Mucosa of descending colon (tissue), 3 donors: ENCODE measurements around the gene ZNF439. TPM values are rescaled to one million over a fixed set of nuclear protein-coding genes. Genes with fewer than 3 reads are reported as not detected.
A peak's percentile ranks its signal among the peaks of the same experiment; 100 is the strongest.

ENCODE experiments used
- ATAC-seq: fragments of 200-7000 bp; cut with Tn5 transposase; one replicate; pipeline ENCODE4 v1.9.1; 2020; ENCODE audit warnings: mild to moderate bottlenecking, moderate library complexity
- DNase-seq, 3 donors: peaks; one replicate each; pipeline ENCODE4 v3.0.0-alpha.2; 2020
- H3K36me3 ChIP-seq: fragments of 200-600 bp; one replicate; pipeline ENCODE4 v1.8.0; 2021; ENCODE audit warnings: low read depth, mild to moderate bottlenecking
- H3K4me1 ChIP-seq: fragments of 200-600 bp; one replicate; pipeline ENCODE4 v1.8.0; 2021; ENCODE audit warnings: low read depth, mild to moderate bottlenecking
- H3K4me3 ChIP-seq: fragments of 200-600 bp; one replicate; pipeline ENCODE4 v1.8.0; 2021; ENCODE audit warnings: mild to moderate bottlenecking
- H3K9me3 ChIP-seq: fragments of 200-600 bp; one replicate; pipeline ENCODE4 v1.8.0; 2021; ENCODE audit warnings: mild to moderate bottlenecking
- intact Hi-C, 2 donors: fragments of 100-400 bp; cut with DNase I in 1 of 2; cut with micrococcal nuclease in 1 of 2; formaldehyde crosslinking; loops; one replicate each; pipeline versions ENCODE4 v1.11.0 to v1.11.1; 2022; cut with DNase I, micrococcal nuclease
- long read RNA-seq, 2 donors: library from polyadenylated mRNA; unstranded; transcript quantifications; one replicate each; pipeline ENCODE4 v2.0.0, GENCODE V29; 2019 to 2021
- total RNA-seq, 3 donors: library from RNA; stranded (reverse); fragmentation: NEBNext Ultra II Directional in 2 of 3; extraction: Animal tissue kit (Norgen Biotek cat#: 25700) in 2 of 3; gene quantifications; one replicate each; pipeline versions ENCODE4 v1.2.1 to v1.2.4, GENCODE V29; 2021 to 2023
- TF ChIP-seq, protein P1 (sequence below): fragments of 200-600 bp; IDR thresholded peaks from one replicate; pipeline ENCODE4 v1.8.0; 2022; ENCODE audit warnings: antibody characterized with exemption, mild to moderate bottlenecking
- donor health status: DM: no; HTN: no; CAD: no; lungs with moderate emphysema.
- donor health status: DM: no; HTN: no; CAD: no.
- donor health status: DM: no; HTN: yes; CAD: no.

ZNF439 gene
- total RNA-seq = 10 to 100 TPM in 1 of 3 donors, 1 to 10 TPM in 2; 8.9 to 11.2 (median 9.6) TPM
- long read RNA-seq, donor 1, partial matches to known transcripts = 0 of 5 reads
- long read RNA-seq, donor 1, other reads (novel, unspliced or antisense) = 5 of 5 reads
- long read RNA-seq, donor 2, partial matches to known transcripts = 0 of 3 reads
- long read RNA-seq, donor 2, other reads (novel, unspliced or antisense) = 2 of 3 reads

DNA sequence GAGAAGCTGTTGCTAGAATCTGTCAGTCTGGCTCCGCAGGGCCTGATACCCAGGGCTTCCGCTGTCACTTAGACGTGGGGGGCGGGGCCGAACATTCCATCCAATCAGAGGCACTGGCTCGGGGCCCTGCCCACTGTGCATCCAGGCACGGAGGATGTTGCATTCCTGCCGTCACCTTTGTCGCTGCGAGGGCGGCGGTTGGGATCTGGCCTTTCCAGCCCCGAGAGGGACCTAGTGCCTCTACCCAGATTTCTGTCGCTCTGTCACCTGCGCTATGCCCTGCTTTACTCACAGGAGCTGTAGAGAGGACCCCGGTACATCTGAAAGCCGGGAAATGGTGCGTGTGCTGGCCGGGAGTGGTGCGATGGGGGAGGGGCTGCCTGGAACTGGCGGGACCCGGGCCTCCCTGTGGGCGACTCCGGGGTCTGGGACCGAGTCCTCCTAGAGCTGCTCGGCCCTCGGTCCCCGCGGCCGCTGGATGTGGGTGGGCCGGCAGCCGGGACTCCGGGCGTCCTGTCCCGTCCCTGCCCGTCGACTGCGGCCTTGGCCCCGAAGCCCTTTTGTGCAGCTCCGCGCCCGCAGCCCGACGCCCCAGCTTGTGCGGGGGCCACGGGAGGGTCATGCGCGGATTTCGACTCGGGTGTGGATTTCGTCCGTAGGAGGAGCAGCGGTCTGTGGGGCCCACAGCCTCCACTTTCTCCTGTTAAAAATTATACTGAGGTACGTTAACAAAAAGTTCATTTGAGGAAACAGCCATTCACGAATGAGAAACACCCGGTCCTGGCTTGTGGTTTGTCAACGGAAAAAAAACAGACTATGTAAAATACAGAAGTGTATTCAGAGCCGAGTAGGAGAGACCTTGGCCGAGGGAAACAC lies at the start of gene ZNF439:
Gene ZNF439, plus strand, starts transcription at position 133 of the 876 bp plus-strand sequence. Its CDS starts 142 bp downstream, at position 275.
- intact Hi-C loops = no loop called here
- H3K4me3 ChIP-seq = peak within 1 kb of the TSS; percentile 22
- ATAC-seq = peak; percentile 100

DNA sequence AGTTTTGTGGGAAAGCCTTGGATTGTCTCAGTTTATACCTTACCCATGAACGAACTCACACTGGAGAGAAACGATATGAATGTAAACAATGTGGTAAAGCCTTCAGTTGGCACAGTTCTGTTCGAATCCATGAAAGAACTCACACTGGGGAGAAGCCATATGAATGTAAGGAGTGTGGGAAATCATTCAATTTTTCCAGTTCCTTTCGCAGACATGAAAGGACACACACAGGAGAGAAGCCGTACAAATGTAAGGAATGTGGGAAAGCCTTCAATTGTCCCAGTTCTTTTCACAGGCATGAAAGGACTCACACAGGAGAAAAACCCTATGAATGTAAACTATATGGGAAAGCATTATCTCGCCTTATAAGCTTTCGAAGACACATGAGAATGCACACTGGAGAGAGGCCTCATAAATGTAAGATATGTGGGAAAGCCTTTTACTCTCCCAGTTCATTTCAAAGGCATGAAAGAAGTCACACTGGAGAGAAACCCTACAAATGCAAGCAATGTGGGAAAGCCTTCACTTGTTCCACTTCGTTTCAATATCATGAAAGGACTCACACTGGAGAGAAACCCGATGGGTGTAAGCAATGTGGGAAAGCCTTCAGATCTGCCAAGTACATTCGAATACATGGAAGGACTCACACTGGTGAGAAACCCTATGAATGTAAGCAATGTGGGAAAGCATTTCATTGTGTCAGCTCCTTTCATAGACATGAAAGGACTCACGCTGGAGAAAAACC lies 42.0 kb upstream of the ZNF439 start:
- intact Hi-C loops = no loop called here
- DNase-seq (no peak), ATAC-seq (no peak)
- no peaks in the 10 kb centered on the region for H3K4me1 ChIP-seq
- TF ChIP-seq, protein P1, sequence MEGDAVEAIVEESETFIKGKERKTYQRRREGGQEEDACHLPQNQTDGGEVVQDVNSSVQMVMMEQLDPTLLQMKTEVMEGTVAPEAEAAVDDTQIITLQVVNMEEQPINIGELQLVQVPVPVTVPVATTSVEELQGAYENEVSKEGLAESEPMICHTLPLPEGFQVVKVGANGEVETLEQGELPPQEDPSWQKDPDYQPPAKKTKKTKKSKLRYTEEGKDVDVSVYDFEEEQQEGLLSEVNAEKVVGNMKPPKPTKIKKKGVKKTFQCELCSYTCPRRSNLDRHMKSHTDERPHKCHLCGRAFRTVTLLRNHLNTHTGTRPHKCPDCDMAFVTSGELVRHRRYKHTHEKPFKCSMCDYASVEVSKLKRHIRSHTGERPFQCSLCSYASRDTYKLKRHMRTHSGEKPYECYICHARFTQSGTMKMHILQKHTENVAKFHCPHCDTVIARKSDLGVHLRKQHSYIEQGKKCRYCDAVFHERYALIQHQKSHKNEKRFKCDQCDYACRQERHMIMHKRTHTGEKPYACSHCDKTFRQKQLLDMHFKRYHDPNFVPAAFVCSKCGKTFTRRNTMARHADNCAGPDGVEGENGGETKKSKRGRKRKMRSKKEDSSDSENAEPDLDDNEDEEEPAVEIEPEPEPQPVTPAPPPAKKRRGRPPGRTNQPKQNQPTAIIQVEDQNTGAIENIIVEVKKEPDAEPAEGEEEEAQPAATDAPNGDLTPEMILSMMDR = no peak
- H3K36me3 ChIP-seq = no peaks in the 10 kb centered on the region
- no peak overlapping the region for H3K4me3 ChIP-seq
- peaks cover 30% of the 10 kb centered on the region for H3K9me3 ChIP-seq

More for the DNA sequence above, at the start of gene ZNF439:
- Histone ChIP-seq H3K9me3 (no peaks in the 10 kb centered on the region), H3K36me3 (no peaks in the 10 kb centered on the region), H3K4me1 (peaks cover 7% of the 10 kb centered on the region)
- DNase-seq = peak; percentile 96 to 99 (median 96)
- TF ChIP-seq, protein P1 = no peak

DNA sequence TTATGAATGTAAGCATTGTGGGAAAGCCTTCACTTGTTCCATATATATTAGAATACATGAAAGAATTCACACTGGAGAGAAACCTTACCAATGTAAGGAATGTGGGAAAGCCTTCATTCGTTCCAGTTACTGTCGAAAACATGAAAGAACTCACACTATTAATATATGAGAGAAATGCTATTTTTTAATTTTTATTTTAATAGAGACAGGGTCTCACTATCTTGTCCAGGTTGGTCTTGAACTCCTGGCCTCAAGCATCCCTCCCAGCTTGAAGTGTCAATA lies 41.5 kb upstream of the ZNF439 start:
- ATAC-seq = no peak
- intact Hi-C loops = no loop called here
- Histone ChIP-seq H3K36me3 (no peaks in the 10 kb centered on the region), H3K9me3 (peaks cover 30% of the 10 kb centered on the region), H3K4me3 (no peak overlapping the region), H3K4me1 (no peaks in the 10 kb centered on the region)
- DNase-seq = no peak
- TF ChIP-seq, protein P1 = no peak

DNA sequence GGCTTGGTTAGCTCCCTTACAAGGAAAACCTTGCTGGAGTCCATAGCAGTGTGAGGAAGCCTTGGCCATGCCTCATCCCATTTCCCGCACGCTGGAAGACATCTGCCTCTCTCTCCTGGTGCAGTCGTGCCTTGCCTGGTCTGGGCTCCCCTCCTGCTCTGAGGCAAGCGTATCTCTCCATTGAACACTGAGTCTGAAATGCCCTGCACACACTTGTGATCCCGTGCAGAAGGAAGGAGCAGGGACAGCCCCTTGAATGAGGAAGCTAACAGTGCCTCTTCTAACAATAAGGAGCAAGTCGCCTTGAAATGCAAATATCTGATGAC lies 34.9 kb upstream of the ZNF439 start:
- peak; percentile 45 for ATAC-seq
- Histone ChIP-seq H3K4me3 (no peak overlapping the region), H3K9me3 (peaks cover 7% of the 10 kb centered on the region), H3K4me1 (peaks cover 4% of the 10 kb centered on the region), H3K36me3 (no peaks in the 10 kb centered on the region)
- TF ChIP-seq, protein P1 = no peak
- intact Hi-C loops = no loop called here
- no peak for DNase-seq

DNA sequence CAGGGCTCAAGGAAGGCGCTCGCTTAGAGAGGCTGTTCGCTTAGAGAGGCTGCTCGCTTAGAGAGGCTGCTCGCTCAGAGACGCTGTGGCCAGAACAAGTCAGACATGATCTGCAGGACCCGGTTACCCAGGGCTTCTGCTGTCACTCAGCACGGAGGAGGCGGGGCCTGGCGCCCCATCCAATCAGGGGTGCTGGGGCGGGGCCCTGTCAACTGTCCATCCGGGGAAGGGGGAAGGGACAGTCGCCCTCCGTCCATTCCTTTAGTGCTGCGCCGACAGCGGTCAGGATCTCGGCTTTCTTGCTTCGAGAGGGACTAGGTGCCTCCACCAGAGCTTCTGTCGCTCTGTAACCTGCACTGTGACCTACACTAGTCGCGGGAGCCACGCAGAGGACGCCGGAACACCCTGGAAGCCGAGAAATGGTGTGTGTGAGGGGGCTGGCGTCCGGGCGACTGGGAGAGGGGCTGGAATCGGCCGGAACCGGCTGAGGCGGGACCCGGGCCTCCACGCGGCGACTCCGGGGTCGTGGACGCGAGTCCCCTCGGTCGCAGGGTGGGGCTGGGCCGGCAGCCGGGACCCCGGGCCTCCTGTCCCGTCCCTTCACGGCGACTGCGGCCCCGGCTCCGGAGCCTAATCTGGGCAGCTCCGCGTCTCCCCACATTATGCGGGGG lies 34.4 kb upstream of the ZNF439 start, which contains the start of gene ZNF440:
Gene ZNF440, plus strand, starts transcription at position 245 of the 671 bp plus-strand sequence. Its CDS starts 175 bp downstream, at position 420.
- peaks cover 4% of the 10 kb centered on the region for H3K4me1 ChIP-seq
- intact Hi-C loops = no loop called here
- ATAC-seq (peak; percentile 97), DNase-seq (peak; percentile 96 to 99 (median 98))
- H3K4me3 ChIP-seq = peak within 1 kb of the TSS; percentile 85
- TF ChIP-seq, protein P1 = no peak
- H3K9me3 ChIP-seq = peaks cover 8% of the 10 kb centered on the region
- no peaks in the 10 kb centered on the region for H3K36me3 ChIP-seq
